NCI-H82 treated with DMSO at 0.1 percent for 48 hours (cell line): ENCODE results near the gene LDLRAD4.

Experiments
- DNase-seq: peaks from one replicate; lab custom pipeline; 2025; ENCODE audit not compliant: unreplicated experiment; lab: John Stamatoyannopoulos, UW

Gene LDLRAD4

GRCh38 chr18:13380691-13381070 lies 162.1 kb downstream of the LDLRAD4 start:
- no peak for DNase-seq

GRCh38 chr18:13381331-13381730 lies 162.8 kb downstream of the LDLRAD4 start:
- no peak for DNase-seq

GRCh38 chr18:13381944-13382365 lies 163.4 kb downstream of the LDLRAD4 start:
- DNase-seq, result no peak

GRCh38 chr18:13382366-13382953 lies 163.9 kb downstream of the LDLRAD4 start:
- DNase-seq, result no peak

GRCh38 chr18:13382954-13383827 lies 164.6 kb downstream of the LDLRAD4 start:
- DNase-seq, result no peak

- no peak for DNase-seq
Observed at GRCh38 chr18:13386891-13387801, 168.6 kb downstream of the LDLRAD4 start.

GRCh38 chr18:13387855-13388548 lies 169.4 kb downstream of the LDLRAD4 start:
- no peak for DNase-seq

GRCh38 chr18:13388586-13389490 lies 170.3 kb downstream of the LDLRAD4 start:
- DNase-seq, result no peak

- no peak for DNase-seq
Observed at GRCh38 chr18:13389491-13390131, 171.1 kb downstream of the LDLRAD4 start.

GRCh38 chr18:13390196-13390595 lies 171.6 kb downstream of the LDLRAD4 start:
- DNase-seq, result no peak

GRCh38 chr18:13390711-13391110 lies 172.2 kb downstream of the LDLRAD4 start:
- DNase-seq, result no peak

GRCh38 chr18:13392029-13392750 lies 173.6 kb downstream of the LDLRAD4 start:
- no peak for DNase-seq

GRCh38 chr18:13392899-13393298 lies 174.3 kb downstream of the LDLRAD4 start:
- no peak for DNase-seq

GRCh38 chr18:13393338-13393737 lies 174.8 kb downstream of the LDLRAD4 start:
- no peak for DNase-seq

GRCh38 chr18:13394801-13395200 lies 176.2 kb downstream of the LDLRAD4 start:
- DNase-seq, result no peak

- DNase-seq, result no peak
Observed at GRCh38 chr18:13395577-13395976, 177.0 kb downstream of the LDLRAD4 start.

GRCh38 chr18:13397504-13398163 lies 179.1 kb downstream of the LDLRAD4 start:
- no peak for DNase-seq

GRCh38 chr18:13398631-13399030 lies 180.1 kb downstream of the LDLRAD4 start:
- DNase-seq, result no peak
